22Rv1 (cell line): Measurements from ENCODE around the gene FGD2.

Experiments
- H3K27ac ChIP-seq: fragments of 450-650 bp; 2 replicates; pipeline ENCODE4 v1.5.1; 2017
- ZFX ChIP-seq: fragments of 450-650 bp; IDR thresholded peaks from 2 replicates; pipeline ENCODE4 v1.6.1; 2017; ENCODE audit warnings: antibody characterized with exemption, borderline replicate concordance
- TF ChIP-seq, protein P1 (sequence below): fragments of 450-650 bp; IDR thresholded peaks from 2 replicates; pipeline ENCODE4 v1.5.1; 2017; ENCODE audit warnings: mild to moderate bottlenecking

The FGD2 gene

DNA sequence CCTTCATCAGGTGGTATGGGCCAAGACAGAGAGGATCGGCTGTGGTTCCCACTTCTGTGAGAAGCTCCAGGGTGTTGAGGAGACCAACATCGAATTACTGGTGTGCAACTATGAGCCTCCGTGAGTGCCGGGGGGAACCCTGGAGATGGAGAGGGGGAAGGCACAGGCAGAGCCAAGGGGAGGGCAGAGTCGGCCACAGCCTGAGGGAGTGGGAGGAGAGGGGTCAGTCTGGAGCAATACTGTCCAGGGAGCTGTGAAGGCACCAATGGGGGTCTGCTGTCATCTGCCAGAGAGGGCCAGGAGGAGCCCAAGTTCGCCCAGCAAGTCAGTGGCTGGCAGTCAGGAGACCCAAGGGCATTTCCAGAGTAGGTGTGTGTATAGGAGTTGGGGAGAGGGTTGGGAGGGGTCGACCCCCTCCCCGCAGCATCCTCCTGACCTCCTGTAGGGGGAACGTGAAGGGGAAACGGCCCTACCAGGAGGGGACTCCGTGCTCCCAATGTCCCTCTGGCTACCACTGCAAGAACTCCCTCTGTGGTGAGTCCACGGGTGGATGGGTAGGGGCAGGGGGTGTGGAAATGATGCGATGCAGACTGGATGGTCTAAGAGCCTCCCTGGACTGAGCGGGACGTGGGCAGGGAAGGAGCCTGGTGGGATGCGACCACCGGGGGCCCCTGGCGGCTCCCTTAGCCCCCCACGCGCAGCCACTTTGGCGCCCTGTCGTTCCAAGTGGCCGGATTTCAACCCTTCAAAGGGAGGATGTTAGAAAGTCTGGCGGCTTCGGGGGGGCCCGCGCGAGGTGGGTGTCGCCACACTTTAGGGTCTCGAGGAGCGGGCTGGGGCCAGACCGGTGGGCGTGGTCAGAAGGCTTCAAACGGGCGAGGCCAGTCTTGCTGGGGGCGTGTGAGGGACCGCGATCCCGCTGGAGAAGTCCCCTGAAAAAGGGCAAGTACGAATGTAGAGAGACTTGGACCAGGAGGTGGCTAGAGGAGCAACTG, 43.7 kb upstream of the FGD2 start:
- H3K27ac ChIP-seq: no peak overlapping the region
- no peak for TF ChIP-seq ZFX

DNA sequence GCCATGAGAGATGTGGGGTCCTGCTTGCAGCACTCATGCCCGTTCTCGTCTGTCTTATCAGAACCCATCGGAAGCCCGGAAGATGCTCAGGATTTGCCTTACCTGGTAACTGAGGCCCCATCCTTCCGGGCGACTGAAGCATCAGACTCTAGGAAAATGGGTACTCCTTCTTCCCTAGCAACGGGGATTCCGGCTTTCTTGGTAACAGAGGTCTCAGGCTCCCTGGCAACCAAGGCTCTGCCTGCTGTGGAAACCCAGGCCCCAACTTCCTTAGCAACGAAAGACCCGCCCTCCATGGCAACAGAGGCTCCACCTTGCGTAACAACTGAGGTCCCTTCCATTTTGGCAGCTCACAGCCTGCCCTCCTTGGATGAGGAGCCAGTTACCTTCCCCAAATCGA, 42.6 kb upstream of the FGD2 start:
- TF ChIP-seq, protein P1, sequence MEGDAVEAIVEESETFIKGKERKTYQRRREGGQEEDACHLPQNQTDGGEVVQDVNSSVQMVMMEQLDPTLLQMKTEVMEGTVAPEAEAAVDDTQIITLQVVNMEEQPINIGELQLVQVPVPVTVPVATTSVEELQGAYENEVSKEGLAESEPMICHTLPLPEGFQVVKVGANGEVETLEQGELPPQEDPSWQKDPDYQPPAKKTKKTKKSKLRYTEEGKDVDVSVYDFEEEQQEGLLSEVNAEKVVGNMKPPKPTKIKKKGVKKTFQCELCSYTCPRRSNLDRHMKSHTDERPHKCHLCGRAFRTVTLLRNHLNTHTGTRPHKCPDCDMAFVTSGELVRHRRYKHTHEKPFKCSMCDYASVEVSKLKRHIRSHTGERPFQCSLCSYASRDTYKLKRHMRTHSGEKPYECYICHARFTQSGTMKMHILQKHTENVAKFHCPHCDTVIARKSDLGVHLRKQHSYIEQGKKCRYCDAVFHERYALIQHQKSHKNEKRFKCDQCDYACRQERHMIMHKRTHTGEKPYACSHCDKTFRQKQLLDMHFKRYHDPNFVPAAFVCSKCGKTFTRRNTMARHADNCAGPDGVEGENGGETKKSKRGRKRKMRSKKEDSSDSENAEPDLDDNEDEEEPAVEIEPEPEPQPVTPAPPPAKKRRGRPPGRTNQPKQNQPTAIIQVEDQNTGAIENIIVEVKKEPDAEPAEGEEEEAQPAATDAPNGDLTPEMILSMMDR: no peak
- no peak for TF ChIP-seq ZFX
- no peak overlapping the region for H3K27ac ChIP-seq

DNA sequence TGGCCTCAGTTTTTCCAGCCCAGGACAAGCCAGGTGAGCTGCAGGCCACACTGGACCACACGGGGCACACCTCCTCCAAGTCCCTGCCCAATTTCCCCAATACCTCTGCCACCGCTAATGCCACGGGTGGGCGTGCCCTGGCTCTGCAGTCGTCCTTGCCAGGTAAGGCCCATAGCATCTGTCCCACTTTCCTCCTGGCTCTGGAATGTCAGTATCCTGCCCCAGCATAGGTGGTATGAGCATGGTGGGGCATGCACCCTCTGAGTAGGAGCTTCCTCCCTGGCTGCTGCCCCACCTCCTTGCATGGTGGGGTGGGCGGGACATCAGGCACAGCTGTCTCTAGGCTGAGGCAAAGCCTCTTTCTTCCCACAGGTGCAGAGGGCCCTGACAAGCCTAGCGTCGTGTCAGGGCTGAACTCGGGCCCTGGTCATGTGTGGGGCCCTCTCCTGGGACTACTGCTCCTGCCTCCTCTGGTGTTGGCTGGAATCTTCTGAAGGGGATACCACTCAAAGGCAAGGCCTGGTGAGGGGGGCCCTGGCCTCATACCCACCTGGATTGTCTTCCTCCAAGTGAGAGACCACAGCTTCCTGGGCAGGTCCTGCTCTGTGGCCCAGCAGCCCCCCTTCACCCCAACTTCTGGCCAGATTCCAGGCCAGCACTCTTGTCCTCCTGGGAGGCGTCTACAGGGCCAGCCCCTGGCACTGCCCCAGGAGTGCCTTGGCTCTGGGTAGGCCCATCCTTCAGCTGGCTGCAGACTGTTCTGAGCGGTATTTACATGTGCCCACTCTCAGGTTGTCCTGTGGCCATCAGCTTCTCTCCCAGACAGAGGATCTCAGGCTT, 41.8 kb upstream of the FGD2 start:
- H3K27ac ChIP-seq: no peak overlapping the region
- no peak for TF ChIP-seq ZFX
- TF ChIP-seq, protein P1: no peak

DNA sequence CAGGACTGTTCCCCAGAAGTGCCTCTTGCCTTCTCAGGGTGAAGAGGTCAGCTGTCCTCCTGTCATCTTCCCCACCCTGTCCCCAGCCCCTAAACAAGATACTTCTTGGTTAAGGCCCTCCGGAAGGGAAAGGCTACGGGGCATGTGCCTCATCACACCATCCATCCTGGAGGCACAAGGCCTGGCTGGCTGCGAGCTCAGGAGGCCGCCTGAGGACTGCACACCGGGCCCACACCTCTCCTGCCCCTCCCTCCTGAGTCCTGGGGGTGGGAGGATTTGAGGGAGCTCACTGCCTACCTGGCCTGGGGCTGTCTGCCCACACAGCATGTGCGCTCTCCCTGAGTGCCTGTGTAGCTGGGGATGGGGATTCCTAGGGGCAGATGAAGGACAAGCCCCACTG, 41.1 kb upstream of the FGD2 start:
- no peak overlapping the region for H3K27ac ChIP-seq
- TF ChIP-seq, protein P1: no peak
- no peak for TF ChIP-seq ZFX

DNA sequence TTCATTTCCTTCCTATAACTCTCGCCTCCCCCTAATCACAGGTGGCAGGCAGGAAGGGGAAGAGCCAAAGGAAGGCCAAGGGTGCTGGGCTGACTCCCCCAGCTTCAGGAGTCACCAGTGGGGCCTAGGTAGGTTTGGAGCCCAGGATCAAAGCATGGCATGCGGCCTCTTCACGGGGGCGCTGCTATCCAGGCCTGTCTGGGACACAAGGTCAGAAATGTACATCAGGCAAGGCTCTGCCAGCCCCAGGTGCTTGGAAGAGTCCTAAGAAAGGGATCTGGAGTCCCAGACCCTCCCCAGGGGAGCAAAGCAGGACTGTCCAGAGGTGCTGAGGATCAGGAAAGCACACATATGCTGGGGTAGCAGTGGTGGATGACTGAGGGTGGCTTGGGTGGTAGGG, 40.5 kb upstream of the FGD2 start:
- H3K27ac ChIP-seq: no peak overlapping the region
- TF ChIP-seq ZFX: no peak
- TF ChIP-seq, protein P1: no peak

DNA sequence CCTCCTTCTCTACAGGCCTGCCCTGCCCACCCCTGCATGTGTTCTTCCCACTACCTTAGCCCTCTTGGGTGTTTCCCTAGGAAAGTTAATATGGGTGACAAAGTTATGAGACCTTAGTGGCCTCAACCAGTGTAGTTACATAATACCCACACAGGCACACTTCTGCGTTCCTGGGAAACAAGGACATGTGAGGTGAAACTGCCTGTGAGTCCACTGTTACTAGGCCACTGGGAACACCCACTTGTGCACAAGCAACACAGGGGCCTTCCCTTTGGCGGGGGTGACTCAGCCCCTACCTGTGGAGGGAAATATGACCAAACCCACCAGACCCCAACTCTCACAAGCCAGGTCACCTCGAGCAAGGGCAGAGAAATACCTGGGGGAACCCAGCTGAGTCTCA, 38.2 kb upstream of the FGD2 start:
- no peak overlapping the region for H3K27ac ChIP-seq

DNA sequence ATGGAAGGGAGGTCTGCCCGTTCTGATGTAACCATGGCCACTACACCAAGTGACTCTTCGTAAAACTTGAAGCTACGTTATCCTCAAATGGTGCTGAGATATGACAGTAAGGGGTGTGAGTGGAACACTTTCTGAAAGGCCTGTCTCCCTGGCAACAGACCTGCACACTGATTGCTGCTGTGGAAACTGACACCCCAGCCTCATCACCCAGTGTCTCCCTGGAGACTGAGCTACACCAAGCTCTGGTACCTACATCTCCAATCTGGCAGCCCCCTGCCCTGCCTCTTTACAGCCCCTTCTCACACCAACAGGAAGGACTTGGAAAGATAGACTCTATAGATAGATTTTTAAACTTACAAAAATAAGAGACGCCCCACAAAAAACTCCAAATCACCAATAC, 37.7 kb upstream of the FGD2 start:
- TF ChIP-seq, protein P1: no peak
- no peak overlapping the region for H3K27ac ChIP-seq

More for the DNA sequence above, 38.2 kb upstream of the FGD2 start:
- no peak for TF ChIP-seq ZFX
- TF ChIP-seq, protein P1: no peak
